Neural crest cell (in vitro differentiated cells): ENCODE data around the gene ASPHD1. TPM values are rescaled to one million over a fixed set of nuclear protein-coding genes. Genes with fewer than 3 reads are reported as not detected.

Experiments
- total RNA-seq: library from RNA; stranded (reverse); gene quantifications from 2 replicates; pipeline ENCODE4 v1.2.1, GENCODE V29; 2021

Gene ASPHD1
- total RNA-seq, 1 donor from 2014 or later = 2.8 TPM

Other genes starting within 250 kb of the ASPHD1 start
- gene SPN, start 237.2 kb upstream of the ASPHD1 start, total RNA-seq = 0.07 and 0.16 TPM in 2 replicates
- gene QPRT, start 221.3 kb upstream of the ASPHD1 start, total RNA-seq = 77.3 and 79.5 TPM in 2 replicates
- not detected in 2 replicates for gene C16orf54, start 154.5 kb upstream of the ASPHD1 start, total RNA-seq
- gene ZG16, start 122.2 kb upstream of the ASPHD1 start, total RNA-seq = not detected in 2 replicates
- gene KIF22, start 109.7 kb upstream of the ASPHD1 start, total RNA-seq = 162 and 173 TPM in 2 replicates
- gene MAZ, start 94.0 kb upstream of the ASPHD1 start, total RNA-seq = 605 and 635 TPM in 2 replicates
- 18.6 and 21.2 TPM in 2 replicates for gene PRRT2, start 88.3 kb upstream of the ASPHD1 start, total RNA-seq
- gene PAGR1, start 84.3 kb upstream of the ASPHD1 start, total RNA-seq = 47.6 and 48.4 TPM in 2 replicates
- 1.6 and 2.1 TPM in 2 replicates for gene MVP, start 80.0 kb upstream of the ASPHD1 start, total RNA-seq
- 37.5 and 40.6 TPM in 2 replicates for gene CDIPT, start 37.3 kb upstream of the ASPHD1 start, total RNA-seq
- 8.7 and 9.3 TPM in 2 replicates for gene SEZ6L2, start 938 bp upstream of the ASPHD1 start, total RNA-seq
- 24.3 and 25.2 TPM in 2 replicates for gene KCTD13, start 25.7 kb downstream of the ASPHD1 start, total RNA-seq
- 70.7 and 74.0 TPM in 2 replicates for gene TMEM219, start 61.6 kb downstream of the ASPHD1 start, total RNA-seq
- gene TAOK2, start 73.4 kb downstream of the ASPHD1 start, total RNA-seq = 67.7 and 73.2 TPM in 2 replicates
- 31.8 and 34.8 TPM in 2 replicates for gene HIRIP3, start 95.1 kb downstream of the ASPHD1 start, total RNA-seq
- gene INO80E, start 95.8 kb downstream of the ASPHD1 start, total RNA-seq = 81.9 and 88.6 TPM in 2 replicates
- gene DOC2A, start 110.5 kb downstream of the ASPHD1 start, total RNA-seq = 5.7 and 6.4 TPM in 2 replicates
- gene C16orf92, start 122.7 kb downstream of the ASPHD1 start, total RNA-seq = not detected in 2 replicates
- gene TLCD3B, start 130.8 kb downstream of the ASPHD1 start, total RNA-seq = 14.2 and 15.3 TPM in 2 replicates
- gene ALDOA, start 165.3 kb downstream of the ASPHD1 start, total RNA-seq = 640 and 669 TPM in 2 replicates
- gene PPP4C, start 175.5 kb downstream of the ASPHD1 start, total RNA-seq = 141 and 144 TPM in 2 replicates
- 0.79 and 1.2 TPM in 2 replicates for gene TBX6, start 191.4 kb downstream of the ASPHD1 start, total RNA-seq
- gene YPEL3, start 195.7 kb downstream of the ASPHD1 start, total RNA-seq = 9.6 and 12.4 TPM in 2 replicates
- gene GDPD3, start 213.0 kb downstream of the ASPHD1 start, total RNA-seq = 6.7 and 7.7 TPM in 2 replicates
- 60.5 and 62.6 TPM in 2 replicates for gene MAPK3, start 222.7 kb downstream of the ASPHD1 start, total RNA-seq